ENCODE data around the gene KCNK16. TPM values are rescaled to one million over a fixed set of nuclear protein-coding genes. Genes with fewer than 3 reads are reported as not detected.

The KCNK16 gene
- total RNA-seq, 1 experiment from 2014 or later: not detected

- no peak for DNase-seq (ENCODE audit: low read depth)
These were observed 19.4 kb upstream of the KCNK16 start for GRCh38 chr6:39341937-39342336.

GRCh38 chr6:39341352-39341751, 18.9 kb upstream of the KCNK16 start:
- no peak for DNase-seq (ENCODE audit: low read depth)

DNA sequence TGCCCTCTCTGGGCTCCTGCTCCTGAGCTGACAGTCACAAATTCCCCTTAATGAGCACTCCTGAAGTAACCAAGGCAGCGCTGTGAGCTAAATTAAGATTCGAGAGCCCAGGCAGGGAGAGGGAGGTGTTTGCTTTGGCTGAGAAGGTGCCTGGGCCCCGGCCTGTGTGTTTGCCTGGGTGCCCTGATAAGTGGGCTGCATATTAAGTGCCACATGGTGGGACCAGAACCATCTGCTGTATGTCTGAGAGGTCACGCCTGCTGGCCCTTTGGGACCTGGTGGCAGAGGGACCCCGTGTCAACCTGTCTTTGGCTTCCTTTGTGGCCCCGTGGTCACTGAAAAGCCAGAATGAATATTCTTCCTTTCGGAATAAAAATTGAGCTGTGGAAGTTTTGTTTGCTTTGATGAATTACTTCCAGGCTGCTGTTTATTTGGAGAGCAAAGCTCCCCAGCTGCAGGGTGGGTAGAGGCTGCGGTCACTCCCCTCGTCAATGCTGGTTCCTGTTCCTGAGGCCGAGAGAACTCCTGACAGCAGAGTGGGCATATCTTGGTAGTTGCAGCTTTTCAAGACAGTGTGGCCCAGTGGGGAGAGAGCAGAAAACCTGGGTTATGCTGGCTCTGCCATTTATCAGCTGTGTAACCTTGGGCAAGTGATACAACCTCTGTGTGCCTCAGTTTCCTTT, 17.5 kb upstream of the KCNK16 start:
- DNase-seq (ENCODE audit: low read depth): no peak

DNA sequence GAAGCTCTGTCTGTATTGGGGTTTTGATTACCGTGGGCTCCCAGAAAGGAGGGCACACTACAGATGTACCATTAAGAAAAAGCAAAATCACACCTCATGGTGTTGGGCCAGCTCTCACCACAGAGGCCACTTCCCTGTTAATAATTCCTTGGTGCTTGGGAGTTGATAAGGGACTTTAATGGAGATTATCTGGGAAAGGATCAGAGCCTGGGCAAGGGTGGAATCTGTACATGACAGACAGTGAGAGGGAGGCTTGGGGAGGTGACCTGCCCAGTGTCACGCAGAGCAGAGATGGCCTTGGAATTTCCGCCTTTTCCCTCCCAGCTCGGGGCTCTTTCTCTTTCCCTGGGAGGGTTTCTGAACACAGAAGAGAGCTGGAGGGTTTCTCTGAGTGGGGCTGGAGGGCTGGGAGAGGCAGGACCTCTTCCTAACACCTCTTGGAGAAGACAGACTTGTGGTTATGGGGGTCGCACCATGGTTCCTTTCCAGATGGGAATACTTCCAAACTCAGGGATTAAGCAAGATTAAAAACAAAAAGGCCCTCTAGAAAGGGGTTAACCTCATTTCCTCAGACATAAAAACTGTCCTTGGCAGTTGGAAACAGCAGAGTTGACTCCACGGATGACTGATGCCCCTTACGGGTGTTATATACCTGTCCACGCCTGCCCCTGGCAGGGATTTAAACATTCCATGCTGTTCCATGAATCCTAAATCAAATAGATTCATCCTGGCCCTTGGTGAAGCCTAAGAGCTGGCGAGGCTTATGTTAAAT, 16.8 kb upstream of the KCNK16 start:
- no peak for DNase-seq (ENCODE audit: low read depth)

- DNase-seq (ENCODE audit: low read depth): no peak
These were observed 15.9 kb upstream of the KCNK16 start for GRCh38 chr6:39338397-39338796.

DNA sequence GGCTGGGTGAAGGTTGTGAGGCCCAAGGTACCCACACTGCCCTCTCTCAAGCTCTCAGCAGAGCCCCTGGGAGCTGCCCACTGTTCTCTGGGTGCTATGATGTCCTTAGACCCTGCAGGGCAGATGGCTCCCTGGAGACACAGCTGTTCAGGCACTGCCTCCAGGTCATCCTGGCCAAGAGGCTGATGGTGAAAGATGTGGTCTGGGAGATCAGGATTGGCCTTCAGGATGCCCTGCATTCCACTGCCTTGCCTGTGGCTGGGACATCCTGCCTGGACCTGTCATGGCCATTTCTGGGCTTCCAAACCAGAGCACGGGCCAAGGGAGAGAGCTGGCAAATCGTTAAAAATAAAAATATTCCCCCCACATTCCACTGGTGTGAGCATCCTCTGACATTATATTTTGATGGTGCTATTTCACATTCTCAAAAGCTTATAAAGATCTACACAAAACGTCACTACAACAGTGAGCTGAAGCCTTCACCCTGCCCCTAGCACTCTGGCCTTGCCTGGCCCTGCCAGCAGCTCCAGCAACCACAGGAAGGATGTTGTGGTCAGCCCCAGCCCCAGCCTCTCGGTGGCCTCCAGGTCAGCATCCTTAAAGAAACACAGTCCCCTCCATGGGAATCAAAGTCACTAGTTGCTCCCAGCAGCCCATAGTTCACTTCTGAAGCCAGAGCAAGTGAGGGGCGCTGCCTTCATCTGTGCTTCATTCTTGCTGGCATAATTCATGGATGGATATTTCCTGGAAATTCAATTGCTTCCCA, 13.5 kb upstream of the KCNK16 start:
- peak; percentile 92 for DNase-seq (ENCODE audit: low read depth)

- no peak for DNase-seq (ENCODE audit: low read depth)
These were observed 11.3 kb upstream of the KCNK16 start for GRCh38 chr6:39333644-39334438.

- no peak for DNase-seq (ENCODE audit: low read depth)
These were observed 8.0 kb upstream of the KCNK16 start for GRCh38 chr6:39330476-39330875.

DNA sequence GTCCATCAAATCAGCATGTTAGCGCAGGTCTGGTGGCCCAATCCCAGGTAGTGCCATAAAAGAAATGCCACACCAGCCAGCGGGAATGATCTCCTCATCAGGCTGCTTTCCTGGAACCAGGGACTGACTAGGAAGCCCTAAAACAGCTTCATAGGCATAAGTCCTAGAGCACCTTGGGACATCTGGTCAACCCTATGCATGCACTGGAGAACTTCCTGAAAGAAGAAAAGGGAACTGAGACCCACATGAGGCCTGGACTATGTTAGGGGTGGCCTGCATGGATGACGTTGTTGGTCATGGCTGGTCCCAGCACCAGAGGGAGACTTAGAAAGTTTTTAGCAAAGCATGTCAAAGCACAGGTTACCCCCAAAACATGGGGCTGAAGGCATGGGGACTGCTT, 7.6 kb upstream of the KCNK16 start:
- DNase-seq (ENCODE audit: low read depth): no peak

- no peak for DNase-seq (ENCODE audit: low read depth)
These were observed 5.6 kb upstream of the KCNK16 start for GRCh38 chr6:39328066-39328465.

DNA sequence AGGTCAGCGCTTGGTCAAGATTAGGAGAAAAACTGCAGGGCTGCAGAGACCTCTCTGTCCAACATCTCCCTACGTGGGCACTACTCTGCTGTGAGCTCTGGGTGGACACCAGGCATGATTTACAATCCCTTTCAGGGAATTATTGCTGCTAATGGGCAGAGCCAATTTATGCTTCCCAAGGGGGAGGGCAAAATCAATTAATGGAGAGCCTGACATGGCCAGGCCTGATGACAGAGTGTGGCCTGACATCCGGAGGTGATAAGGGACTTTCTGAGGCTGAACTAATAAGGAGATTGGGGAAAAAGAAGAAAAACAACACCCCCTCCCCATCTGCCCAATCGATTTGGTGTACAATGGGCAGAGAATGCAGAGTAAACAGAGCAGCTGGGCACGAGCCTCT, 5.0 kb upstream of the KCNK16 start:
- no peak for DNase-seq (ENCODE audit: low read depth)

GRCh38 chr6:39321761-39322160, 741 bp downstream of the KCNK16 start:
- DNase-seq (ENCODE audit: low read depth): no peak

GRCh38 chr6:39320363-39320984, 2.0 kb downstream of the KCNK16 start:
- no peak for DNase-seq (ENCODE audit: low read depth)

GRCh38 chr6:39319621-39320362, 2.7 kb downstream of the KCNK16 start:
- DNase-seq (ENCODE audit: low read depth): no peak

DNA sequence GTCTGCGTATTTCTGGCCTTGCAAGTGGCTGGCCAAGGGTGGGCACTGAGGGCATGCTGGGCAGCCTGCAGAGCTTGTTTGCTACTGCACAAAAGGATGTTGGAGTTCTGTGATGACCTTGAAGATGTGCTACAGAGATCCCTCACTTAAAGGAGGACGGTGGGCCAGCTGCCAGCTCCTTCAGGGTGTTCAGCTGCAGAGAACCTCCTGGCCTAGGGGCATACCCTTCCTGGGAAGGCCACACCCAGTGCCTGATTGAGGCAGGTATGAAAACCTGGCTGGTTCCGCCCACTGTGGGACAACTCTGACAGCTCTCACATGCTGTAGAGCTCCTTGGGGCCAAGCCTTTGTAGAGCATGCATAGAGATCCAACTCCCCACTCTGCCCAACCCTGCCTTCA, 5.2 kb downstream of the KCNK16 start:
- DNase-seq (ENCODE audit: low read depth): no peak

DNA sequence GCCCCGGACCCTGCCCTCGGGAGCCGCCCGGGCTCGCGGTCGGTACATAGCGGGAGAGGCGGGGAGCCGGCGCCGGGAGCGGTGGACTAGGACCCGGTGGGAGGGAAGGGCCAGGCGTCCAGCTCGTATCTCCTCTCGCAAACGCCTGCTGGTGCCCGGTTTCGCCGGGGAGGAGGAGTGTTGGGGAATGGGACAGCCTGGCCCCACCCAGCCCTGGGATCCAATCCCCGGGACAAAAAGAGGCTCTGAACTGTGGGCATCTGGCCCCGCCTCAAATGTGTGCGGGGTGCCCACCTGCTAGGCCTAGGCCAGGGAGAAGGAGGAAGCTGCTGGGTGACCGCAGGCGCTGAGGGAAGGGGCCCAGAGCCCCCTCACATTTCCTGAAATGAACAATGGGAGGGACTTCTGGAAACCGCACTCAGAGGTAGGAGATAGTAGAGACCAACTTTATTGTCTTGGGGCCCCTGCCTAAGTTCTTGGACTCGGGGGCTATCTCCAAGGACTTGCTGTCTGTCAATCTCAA, 8.2 kb downstream of the KCNK16 start, which contains the start of gene KCNK17:
Gene KCNK17 (minus strand): TSS at position 147 of the 523 bp plus-strand sequence. CDS start 99 bp downstream, at position 48.
- no peak for DNase-seq (ENCODE audit: low read depth)

DNA sequence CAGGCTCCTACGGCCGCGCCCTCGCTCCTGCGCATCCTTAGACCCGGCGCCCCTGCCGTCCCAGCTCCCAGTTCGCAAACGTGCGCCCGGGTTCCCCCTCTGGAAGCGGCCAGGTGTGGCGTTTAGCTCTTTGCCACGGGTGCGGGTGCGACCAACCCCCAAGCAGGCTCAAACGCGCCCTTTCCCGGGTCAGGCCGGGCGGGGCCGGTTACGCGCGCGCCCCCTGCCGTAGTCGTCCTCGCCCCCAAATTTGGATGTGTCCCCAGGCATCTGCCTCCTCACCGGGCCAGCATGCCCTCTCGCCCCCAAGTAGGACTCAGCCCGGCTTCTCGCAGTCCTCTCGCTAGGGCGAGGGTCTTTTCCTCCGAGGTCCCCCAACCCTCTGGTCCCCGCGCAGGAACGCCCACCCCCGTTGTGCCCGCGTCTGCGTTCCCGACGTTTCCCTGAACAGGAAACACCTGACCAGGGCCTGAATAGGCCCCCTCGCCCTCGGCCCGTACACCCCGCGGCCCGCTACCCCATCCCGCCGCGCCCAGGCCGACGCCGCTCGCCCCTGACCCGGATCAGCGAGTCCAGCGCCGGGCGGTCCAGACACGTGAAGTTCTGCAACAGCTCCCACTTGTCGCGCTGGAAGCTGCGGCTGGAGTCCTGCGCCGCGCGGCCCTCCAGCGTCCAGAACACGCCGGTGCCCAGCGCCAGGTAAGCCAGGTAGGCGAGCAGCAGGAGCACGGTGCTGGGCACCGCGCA, 8.8 kb downstream of the KCNK16 start:
- DNase-seq (ENCODE audit: low read depth): no peak

DNA sequence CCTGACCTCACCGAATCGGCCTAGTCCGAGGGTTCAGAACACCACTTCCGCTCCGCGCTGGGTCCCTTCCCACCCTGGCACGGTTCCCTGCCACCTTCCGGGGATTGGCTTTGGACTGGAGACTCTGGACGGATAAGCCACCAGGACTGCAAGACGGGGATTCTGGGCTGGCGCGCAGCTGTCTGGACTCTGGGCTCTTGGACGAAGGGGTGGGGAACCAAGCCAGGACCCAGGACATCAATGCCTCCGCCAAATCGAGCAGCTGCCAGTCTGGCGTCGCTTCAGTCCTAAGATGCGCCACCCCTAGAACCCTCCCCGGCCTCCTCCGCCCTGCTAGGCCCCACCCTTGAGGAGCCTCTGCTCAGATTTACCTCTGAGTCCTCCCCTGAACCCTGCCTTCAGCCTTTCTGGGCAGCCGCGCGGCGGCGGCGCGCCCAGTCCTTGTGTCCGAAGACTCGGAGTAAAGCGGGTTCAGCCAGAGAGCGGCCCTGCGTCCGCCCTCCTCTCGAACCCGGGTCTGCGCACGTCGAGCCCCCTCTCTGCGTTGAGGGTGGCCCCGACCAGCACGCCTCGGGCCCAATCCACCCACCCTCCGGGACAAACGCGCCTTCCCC, 9.5 kb downstream of the KCNK16 start:
- peak; percentile 16 for DNase-seq (ENCODE audit: low read depth)

GRCh38 chr6:39310542-39310941, 12.0 kb downstream of the KCNK16 start:
- no peak for DNase-seq (ENCODE audit: low read depth)

All from RPMI7951 (cell line).